PC-9 (cell line): ENCODE results near the gene FASTKD2. TPM values are rescaled to one million over a fixed set of nuclear protein-coding genes. Genes with fewer than 3 reads are reported as not detected.

ENCODE experiments used
- Bru-seq: library from RNA; stranded (reverse); fragments of 400-500 nt; gene quantifications from one replicate; lab custom pipeline; 2021; lab: Mats Ljungman, UMichigan
- BruChase-seq, 2 experiments: library from RNA; stranded (reverse); fragments of 400-500 nt; gene quantifications; one replicate each; lab custom pipeline; 2021; lab: Mats Ljungman, UMichigan
- BruUV-seq: library from RNA; stranded (reverse); fragments of 400-500 nt; replicated peaks from 2 replicates; lab custom pipeline; 2021; lab: Mats Ljungman, UMichigan
- CTCF ChIA-PET: fragments of 300-600 bp; sonication (Branson Sonifier 250); formaldehyde crosslinking; loops from one replicate; lab custom pipeline; 2022; ENCODE audit warnings: antibody characterized with exemption; lab: Charles Lee
- POLR2A ChIA-PET: fragments of 300-600 bp; sonication (Branson Sonifier 250); formaldehyde crosslinking; loops from one replicate; lab custom pipeline; 2022; ENCODE audit warnings: antibody characterized with exemption; ENCODE audit not compliant: unreplicated experiment; lab: Charles Lee
- DNase-seq, 2 experiments: peaks; one replicate each; pipeline versions ENCODE4 v3.0.0 to v3.0.0-alpha.2; 2015 to 2022; ENCODE audit warnings: mixed read lengths in 1 of 2
- H2AFZ ChIP-seq: fragments of 200-600 bp; sonication (generic); 2 replicates; pipeline ENCODE4 v1.8.1; 2017; ENCODE audit warnings: antibody characterized with exemption
- H3F3A ChIP-seq: fragments of 200-600 bp; sonication (generic); 2 replicates; pipeline ENCODE4 v1.8.1; 2017; ENCODE audit warnings: antibody characterized with exemption, mild to moderate bottlenecking, low read depth; ENCODE audit not compliant: insufficient read depth
- H3K27ac ChIP-seq: fragments of 200-600 bp; sonication (generic); 2 replicates; pipeline ENCODE4 v1.6.1; 2016; ENCODE audit warnings: mixed run types
- H3K27me3 ChIP-seq: fragments of 200-600 bp; sonication (generic); 2 replicates; pipeline ENCODE4 v1.6.1; 2016; ENCODE audit warnings: low read depth, mixed run types; ENCODE audit not compliant: insufficient read depth
- H3K36me3 ChIP-seq: fragments of 200-600 bp; sonication (generic); 2 replicates; pipeline ENCODE4 v1.6.1; 2016; ENCODE audit warnings: low read depth, mixed run types
- H3K4me1 ChIP-seq: fragments of 200-600 bp; sonication (generic); replicated peaks from 2 replicates; pipeline ENCODE4 v1.6.1; 2016; ENCODE audit warnings: mixed run types; ENCODE audit not compliant: insufficient read depth
- H3K4me2 ChIP-seq: fragments of 200-600 bp; sonication (generic); 2 replicates; pipeline ENCODE4 v1.6.1; 2017; ENCODE audit warnings: mixed run types
- H3K4me3 ChIP-seq: fragments of 200-600 bp; sonication (generic); 2 replicates; pipeline ENCODE4 v1.6.1; 2016; ENCODE audit warnings: mixed run types
- H3K79me2 ChIP-seq: fragments of 200-600 bp; sonication (generic); 2 replicates; pipeline ENCODE4 v1.6.1; 2017; ENCODE audit warnings: low read depth, mixed run types
- H3K9me2 ChIP-seq: fragments of 200-600 bp; sonication (generic); 2 replicates; pipeline ENCODE4 v1.8.1; 2017; ENCODE audit warnings: mild to moderate bottlenecking; ENCODE audit not compliant: insufficient read depth
- H3K9me3 ChIP-seq: fragments of 200-600 bp; sonication (generic); 2 replicates; pipeline ENCODE4 v1.8.1; 2016; ENCODE audit warnings: low read depth; ENCODE audit not compliant: insufficient read depth
- H4K20me1 ChIP-seq: fragments of 200-600 bp; sonication (generic); 2 replicates; pipeline ENCODE4 v1.8.1; 2017; ENCODE audit not compliant: insufficient read depth
- CTCF ChIP-seq: fragments of 200-600 bp; sonication (generic); conservative IDR thresholded peaks from 2 replicates; pipeline ENCODE4 v1.6.1; 2017; ENCODE audit warnings: mixed run types, antibody characterized with exemption, mild to moderate bottlenecking, moderate library complexity
- EZH2 ChIP-seq: fragments of 200-600 bp; sonication (generic); IDR thresholded peaks from 2 replicates; pipeline ENCODE4 v1.8.0; 2017; ENCODE audit warnings: antibody characterized with exemption, low read depth
- intact Hi-C: fragments of 100-400 bp; cut with micrococcal nuclease; formaldehyde crosslinking; loops from one replicate; pipeline ENCODE4 v1.10.0; 2022; ENCODE audit not compliant: unreplicated experiment
- long read RNA-seq: library from polyadenylated mRNA; stranded (forward); transcript quantifications from one replicate; pipeline ENCODE4 v2.0.0, GENCODE V29; 2022
- total RNA-seq: library from RNA; stranded (reverse); gene quantifications from 2 replicates; pipeline ENCODE4 v1.2.3, GENCODE V29; 2021

Gene FASTKD2
- 12.0 and 12.1 TPM in 2 replicates for total RNA-seq
- percentile 82 among the genes with signal in this experiment for Bru-seq, nascent RNA
- percentile 77 among the genes with signal in this experiment for BruChase-seq, experiment 1, labeled RNA remaining after a 2-hour chase
- percentile 79 among the genes with signal in this experiment for BruChase-seq, experiment 2, labeled RNA remaining after a 6-hour chase
- long read RNA-seq, transcript FASTKD2-202 (12 exons, 2,586 nt), result minor isoform, 16 of 54 reads
- long read RNA-seq, transcript FASTKD2-201 (12 exons, 3,188 nt), result major isoform, 22 of 54 reads
- long read RNA-seq, partial matches to known transcripts, result 0 of 54 reads
- long read RNA-seq, other reads (novel, unspliced or antisense), result 12 of 54 reads

- ChIA-PET CTCF (no interaction called here), POLR2A (interaction anchor here (0.5 kb wide), 1 partner anchor 1603 kb away, joined by 9 read pairs; no protein-coding TSS in a partner anchor)
- peak within 1 kb of the TSS; percentile 79 for H3K4me2 ChIP-seq
- peak within 1 kb of the TSS; percentile 82 for H3K4me3 ChIP-seq
- peak; percentile 73 to 79 for DNase-seq
- BruUV-seq, result no TSS peak
- TF ChIP-seq CTCF, result no peak
- TF ChIP-seq EZH2, result no peak
- no peaks in the 10 kb centered on the region for H3K9me3 ChIP-seq
- intact Hi-C loops, result loop anchor here (5.0 to 10.0 kb wide), 3 partner anchors 73 to 611 kb away; partner anchors contain the start of genes EEF1B2 and NDUFS1
- H3K27ac ChIP-seq, result peak within 1 kb of the TSS; percentile 74
- H2AFZ ChIP-seq, result peak within 1 kb of the TSS; percentile 96
- peaks cover 16% of the 10 kb centered on the region for H3K4me1 ChIP-seq
- H3F3A ChIP-seq, result no peaks in the 10 kb centered on the region
- no peaks in the 10 kb centered on the region for H3K9me2 ChIP-seq
- no peaks in the 10 kb centered on the region for H4K20me1 ChIP-seq
- peaks cover 8% of the 10 kb centered on the region for H3K36me3 ChIP-seq
- H3K27me3 ChIP-seq, result no peaks in the 10 kb centered on the region
- H3K79me2 ChIP-seq, result peaks cover 27% of the 10 kb centered on the region
Observed at GRCh38 chr2:206765242-206766056, at the start of gene FASTKD2, which contains the start of gene MDH1B. FASTKD2 (plus strand) TSS chr2:206765606; CDS start chr2:206766694, 1,088 bp downstream. MDH1B (minus strand) TSS chr2:206765328; CDS start chr2:206765271, 57 bp downstream.

- no peak overlapping the region for H3K4me2 ChIP-seq
- POLR2A ChIA-PET, result no interaction called here
- H3K4me1 ChIP-seq, result no peaks in the 10 kb centered on the region
- no peaks in the 10 kb centered on the region for H3K36me3 ChIP-seq
- H3K9me3 ChIP-seq, result no peaks in the 10 kb centered on the region
- no peaks in the 10 kb centered on the region for H3K9me2 ChIP-seq
- H2AFZ ChIP-seq, result no peak overlapping the region
- CTCF ChIA-PET, result no interaction called here
- no peak overlapping the region for H3K4me3 ChIP-seq
- no TSS peak for BruUV-seq
- no peak for TF ChIP-seq CTCF
- no peaks in the 10 kb centered on the region for H3K27me3 ChIP-seq
- no peaks in the 10 kb centered on the region for H4K20me1 ChIP-seq
- intact Hi-C loops, result no loop called here
- H3K79me2 ChIP-seq, result no peaks in the 10 kb centered on the region
- H3F3A ChIP-seq, result no peaks in the 10 kb centered on the region
- no peak for DNase-seq
- H3K27ac ChIP-seq, result no peak overlapping the region
Observed at GRCh38 chr2:206716623-206717022, 48.8 kb upstream of the FASTKD2 start.

GRCh38 chr2:206718296-206718695, 47.1 kb upstream of the FASTKD2 start, which contains the start of gene DYTN:
DYTN (minus strand) TSS chr2:206718396; CDS start chr2:206718279, 117 bp downstream.
- Histone ChIP-seq H3K4me2 (no peak within 1 kb of the TSS), H3K27ac (no peak within 1 kb of the TSS), H3K9me3 (no peaks in the 10 kb centered on the region; the same call in 1 of the 2 replicates), H3K4me3 (no peak within 1 kb of the TSS), H4K20me1 (no peaks in the 10 kb centered on the region), H3K27me3 (no peaks in the 10 kb centered on the region), H3F3A (no peaks in the 10 kb centered on the region), H3K36me3 (no peaks in the 10 kb centered on the region), H3K79me2 (no peaks in the 10 kb centered on the region), H3K4me1 (no peaks in the 10 kb centered on the region), H2AFZ (no peak within 1 kb of the TSS), H3K9me2 (no peaks in the 10 kb centered on the region)
- ChIA-PET POLR2A (no interaction called here), CTCF (no interaction called here)
- no peak for TF ChIP-seq EZH2
- TF ChIP-seq CTCF, result no peak
- DNase-seq, result no peak
- no TSS peak for BruUV-seq
- intact Hi-C loops, result no loop called here
